Umbilical cord (tissue), 2 donors: ENCODE data around the gene ITGB1. TPM values are rescaled to one million over a fixed set of nuclear protein-coding genes. Genes with fewer than 3 reads are reported as not detected.
"Not testable (repeated sequence)": the region's sequence is repeated elsewhere in the genome, so short reads cannot be mapped to it uniquely, and the experiment has no call there.

Experiments used
- DNase-seq: peaks from one replicate; pipeline ENCODE4 v3.0.0-alpha.2; 2015; ENCODE audit warnings: low spot score
- total RNA-seq: library from RNA; depleted of rRNA; stranded (reverse); fragments of >200 nt; gene quantifications from one replicate; pipeline ENCODE4 v1.2.3, GENCODE V29; 2014; ENCODE audit warnings: low replicate concordance; ENCODE audit not compliant: insufficient read depth

The ITGB1 gene
- total RNA-seq, 1 donor from 2014 or later: 1,341 TPM

DNA sequence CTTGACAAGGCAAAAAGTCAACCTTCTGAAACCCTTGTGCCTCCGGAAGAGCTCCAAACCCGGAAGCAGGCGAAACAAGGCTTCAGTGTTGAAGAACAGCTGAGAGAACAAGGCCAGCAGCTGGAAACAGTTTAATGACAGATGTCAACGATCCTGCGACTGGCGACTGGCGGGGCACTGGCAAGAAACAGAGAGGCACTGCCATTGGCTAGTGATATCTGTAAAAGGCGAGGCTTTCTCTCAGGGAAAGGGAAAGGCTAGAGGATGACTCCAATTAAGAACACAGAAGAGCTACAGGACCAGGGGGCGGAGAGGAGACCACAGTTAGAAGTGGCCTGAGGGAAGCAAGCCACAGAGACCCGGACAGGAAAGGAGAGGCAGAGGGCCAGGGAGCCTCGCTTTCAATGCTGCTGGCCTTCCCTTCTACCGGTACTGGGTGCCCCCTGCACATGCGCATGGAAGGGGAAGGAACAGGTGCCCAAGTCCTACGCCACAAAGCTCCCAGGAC, 19.4 kb downstream of the ITGB1 start:
- peak; percentile 44 for DNase-seq

DNA sequence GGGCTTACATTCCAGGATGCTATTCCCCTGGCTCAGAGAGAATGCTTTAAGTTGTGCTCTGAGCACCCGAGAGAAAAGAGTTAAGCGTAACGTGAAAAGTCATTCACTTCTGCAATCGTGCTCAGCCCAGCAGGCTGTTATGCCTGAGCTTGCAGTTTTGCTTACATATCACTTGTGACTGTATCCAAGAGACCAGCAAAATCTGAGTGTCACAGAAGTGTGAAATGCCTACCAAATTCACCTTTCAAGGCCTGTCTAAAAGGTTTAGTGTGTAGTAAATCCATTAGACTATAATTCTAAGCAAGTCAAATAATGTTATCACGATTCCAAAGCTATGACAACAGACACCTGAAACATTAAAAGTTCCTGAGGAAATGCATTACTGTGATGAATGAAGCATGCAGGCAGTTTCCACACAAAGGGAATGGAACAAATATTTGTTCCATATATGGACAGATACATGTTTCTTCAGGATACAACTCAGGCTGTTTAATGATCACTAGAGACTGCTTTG, 20.1 kb downstream of the ITGB1 start:
- peak; percentile 68 for DNase-seq

GRCh38 chr10:32932225-32932729, 25.8 kb downstream of the ITGB1 start:
- DNase-seq: no peak

DNA sequence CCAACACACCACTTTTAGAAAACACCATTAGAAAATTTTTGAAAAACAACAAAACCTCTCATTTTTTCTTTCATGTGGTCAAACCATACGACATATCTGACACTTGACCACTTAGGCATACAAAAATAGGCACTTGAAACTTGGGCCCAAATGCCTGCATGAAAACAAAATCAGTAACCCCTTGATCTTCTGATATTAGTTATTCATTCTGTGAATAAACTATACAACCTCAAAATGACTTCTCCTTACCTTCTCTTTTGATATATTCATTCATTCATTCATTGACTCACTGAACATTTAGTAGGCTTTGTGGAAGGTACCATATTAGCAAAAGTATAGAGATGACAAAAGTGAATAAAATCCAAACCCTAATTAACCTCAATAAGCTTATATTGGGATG, 26.4 kb downstream of the ITGB1 start:
- DNase-seq: no peak

GRCh38 chr10:32930036-32930435, 28.0 kb downstream of the ITGB1 start:
- no peak for DNase-seq

DNA sequence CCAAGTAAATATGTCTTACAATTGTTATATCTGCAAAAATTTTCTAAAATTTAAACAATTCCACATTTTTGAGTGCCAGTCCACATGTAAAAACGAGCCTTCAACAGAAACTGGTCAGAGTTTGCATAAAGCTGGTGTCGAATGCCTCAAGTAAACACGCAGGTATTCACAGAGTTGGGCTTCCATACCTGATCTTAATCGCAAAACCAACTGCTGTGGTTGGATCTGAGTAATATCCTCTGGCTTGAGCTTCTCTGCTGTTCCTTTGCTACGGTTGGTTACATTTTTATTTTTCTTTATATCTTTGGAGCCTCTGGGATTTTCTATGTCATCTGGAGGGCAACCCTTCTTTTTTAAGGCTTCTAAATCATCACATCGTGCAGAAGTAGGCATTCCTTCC, 28.4 kb downstream of the ITGB1 start:
- no peak for DNase-seq

GRCh38 chr10:32927750-32928149, 30.3 kb downstream of the ITGB1 start:
- no peak for DNase-seq

GRCh38 chr10:32923849-32924248, 34.2 kb downstream of the ITGB1 start:
- DNase-seq: no peak

- DNase-seq: no peak
Measured at GRCh38 chr10:32923134-32923533, 34.9 kb downstream of the ITGB1 start.

GRCh38 chr10:32922170-32922569, 35.9 kb downstream of the ITGB1 start:
- DNase-seq: no peak

DNA sequence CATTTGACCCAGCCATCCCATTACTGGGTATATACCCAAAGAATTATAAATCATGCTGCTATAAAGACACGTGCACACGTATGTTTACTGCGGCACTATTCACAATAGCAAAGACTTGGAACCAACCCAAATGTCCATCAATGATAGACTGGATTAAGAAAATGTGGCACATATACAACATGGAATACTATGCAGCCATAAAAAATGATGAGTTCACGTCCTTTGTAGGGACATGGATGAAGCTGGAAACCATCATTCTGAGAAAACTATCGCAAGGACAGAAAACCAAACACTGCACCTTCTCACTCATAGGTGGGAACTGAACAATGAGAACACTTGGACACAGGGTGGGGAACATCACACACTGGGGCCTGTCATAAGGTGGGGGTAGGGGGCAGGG, 40.2 kb downstream of the ITGB1 start:
- not testable (repeated sequence) for DNase-seq

DNA sequence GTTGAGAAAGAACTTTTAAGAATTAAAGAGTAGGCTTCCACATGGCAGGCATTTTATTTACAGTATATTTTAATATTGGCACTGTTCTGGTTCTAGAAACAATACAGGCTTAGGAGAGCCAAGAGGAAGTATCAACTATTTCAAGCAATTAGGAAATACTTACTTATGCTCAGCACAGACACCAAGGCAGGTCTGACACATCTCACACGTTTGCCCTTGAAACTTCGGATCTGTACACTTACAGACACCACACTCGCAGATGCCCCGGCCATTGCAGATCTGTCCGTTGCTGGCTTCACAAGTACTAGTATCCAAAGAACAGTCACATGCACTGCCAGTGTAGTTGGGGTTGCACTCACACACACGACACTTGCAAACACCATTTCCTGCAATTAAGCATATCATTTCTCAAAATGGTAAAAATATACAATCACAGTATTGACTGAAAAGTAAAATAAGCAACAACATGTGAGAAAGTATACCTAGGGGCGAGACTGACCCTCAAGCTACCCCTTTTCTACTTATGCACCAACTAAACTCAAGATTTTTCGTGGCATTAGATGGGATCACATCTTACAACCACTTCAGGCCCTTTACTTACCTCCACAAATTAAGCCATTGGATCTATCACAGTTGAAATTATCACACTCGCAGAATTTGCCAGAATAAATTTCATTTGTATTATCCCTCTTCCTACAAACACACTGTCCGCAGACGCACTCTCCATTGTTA, 46.6 kb downstream of the ITGB1 start:
- DNase-seq: no peak

GRCh38 chr10:32909970-32910369, 48.1 kb downstream of the ITGB1 start:
- DNase-seq: not testable (repeated sequence)

DNA sequence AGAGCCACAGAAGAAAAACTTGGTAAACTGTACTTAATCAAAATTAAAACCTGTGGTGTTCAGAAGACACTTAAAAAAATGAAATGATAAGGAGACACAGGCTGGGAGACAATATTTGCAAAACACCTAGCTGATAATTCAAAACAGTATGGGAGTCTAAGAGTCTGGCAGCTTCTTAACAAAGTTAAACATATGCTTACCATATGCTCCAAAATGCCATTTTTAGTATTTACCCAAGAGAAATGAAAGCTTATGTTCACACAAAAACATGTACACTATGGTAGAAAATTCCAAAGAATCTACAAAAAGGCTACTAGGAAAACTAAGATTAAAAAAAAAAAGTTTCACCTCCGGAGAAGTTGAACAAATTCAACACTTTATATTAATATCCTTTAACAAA, 48.6 kb downstream of the ITGB1 start:
- no peak for DNase-seq

GRCh38 chr10:32906595-32906994, 51.4 kb downstream of the ITGB1 start:
- no peak for DNase-seq

DNA sequence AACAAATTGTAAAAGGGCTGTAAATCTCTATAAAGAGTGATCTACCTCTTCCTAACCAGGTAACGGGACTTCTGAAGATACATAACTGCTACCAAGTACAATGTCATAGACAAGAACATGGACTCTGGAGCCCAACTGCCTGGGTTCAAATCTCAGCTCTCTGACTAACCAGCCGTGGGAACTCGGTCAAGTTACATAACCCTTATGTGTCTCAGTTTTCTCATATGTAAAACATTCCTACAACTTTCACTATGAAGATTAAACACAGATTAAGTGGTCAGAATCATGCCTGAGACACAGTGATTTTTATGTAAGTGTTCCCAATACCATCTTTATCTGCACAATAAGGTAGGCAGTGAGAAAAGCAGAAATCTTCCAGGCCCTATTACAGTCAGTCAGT, 52.6 kb downstream of the ITGB1 start:
- no peak for DNase-seq

GRCh38 chr10:32901815-32902214, 56.2 kb downstream of the ITGB1 start:
- DNase-seq: no peak

DNA sequence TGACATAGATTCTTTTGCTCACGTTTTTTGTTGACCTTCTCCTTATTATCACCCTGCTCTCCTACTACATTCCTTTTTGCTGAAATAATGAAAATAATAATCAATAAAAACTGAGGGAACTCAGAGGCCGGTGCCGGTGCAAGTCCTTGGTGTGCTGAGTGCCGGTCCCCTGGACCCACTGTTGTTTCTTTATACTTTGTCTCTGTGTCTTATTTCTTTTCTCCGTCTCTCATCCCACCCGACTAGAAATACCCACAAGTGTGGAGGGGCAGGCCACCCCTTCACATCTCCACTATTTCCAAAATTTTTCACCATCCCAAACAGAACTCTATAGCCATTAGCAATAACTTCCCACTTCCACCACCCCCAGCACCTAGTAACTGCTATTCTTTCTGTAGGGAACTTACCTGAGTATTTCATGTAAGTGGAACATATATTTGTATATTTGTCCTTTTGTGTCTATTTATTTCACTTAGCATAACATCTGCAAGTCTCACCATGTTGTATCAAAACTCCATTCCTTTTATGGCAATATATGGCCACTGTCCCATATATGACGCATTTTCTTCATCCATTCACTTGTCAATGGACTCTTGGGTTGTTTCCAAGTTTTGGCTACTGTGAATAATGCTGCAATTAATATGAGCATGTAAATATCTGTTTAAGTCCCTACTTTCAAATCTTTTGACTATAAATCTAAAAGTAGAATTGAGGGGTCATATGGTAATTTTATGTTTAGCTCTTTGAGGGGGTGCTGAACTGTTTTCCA, 62.6 kb downstream of the ITGB1 start:
- DNase-seq: not testable (repeated sequence)

DNA sequence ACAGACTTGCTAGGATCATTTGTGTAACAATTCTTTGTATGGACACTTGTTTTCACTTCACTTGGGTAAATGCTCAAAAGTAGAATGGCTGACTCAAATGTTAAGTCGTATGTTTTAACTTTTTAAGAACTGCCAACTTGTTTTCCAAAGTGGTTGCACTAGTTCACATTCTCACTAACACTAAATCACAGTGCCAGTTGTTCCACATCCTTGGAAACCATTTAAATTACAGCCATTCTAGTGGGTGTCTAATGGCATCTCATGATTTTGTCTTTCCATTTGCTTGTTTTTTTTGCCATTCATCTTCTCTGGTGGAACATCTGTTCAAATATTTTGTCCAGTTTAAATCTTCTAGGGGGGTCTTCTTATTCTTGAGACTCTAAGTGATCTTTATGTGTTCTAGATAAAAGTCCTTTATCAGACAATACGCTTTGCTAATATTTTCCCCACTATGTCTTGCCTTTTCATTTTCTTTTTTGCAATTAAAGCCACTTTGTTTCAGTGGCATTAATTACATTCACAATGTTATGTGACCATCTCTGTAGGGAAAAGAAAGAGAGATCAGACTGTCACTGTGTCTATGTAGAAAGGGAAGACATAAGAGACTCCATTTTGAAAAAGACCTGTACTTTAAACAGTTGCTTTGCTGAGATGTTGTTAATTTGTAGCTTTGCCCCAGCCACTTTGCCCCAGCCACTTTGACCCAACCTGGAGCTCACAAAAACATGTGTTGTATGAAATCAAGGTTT, 63.9 kb downstream of the ITGB1 start:
- DNase-seq: no peak

- DNase-seq: no peak
Measured at GRCh38 chr10:32893434-32893833, 64.6 kb downstream of the ITGB1 start.

DNA sequence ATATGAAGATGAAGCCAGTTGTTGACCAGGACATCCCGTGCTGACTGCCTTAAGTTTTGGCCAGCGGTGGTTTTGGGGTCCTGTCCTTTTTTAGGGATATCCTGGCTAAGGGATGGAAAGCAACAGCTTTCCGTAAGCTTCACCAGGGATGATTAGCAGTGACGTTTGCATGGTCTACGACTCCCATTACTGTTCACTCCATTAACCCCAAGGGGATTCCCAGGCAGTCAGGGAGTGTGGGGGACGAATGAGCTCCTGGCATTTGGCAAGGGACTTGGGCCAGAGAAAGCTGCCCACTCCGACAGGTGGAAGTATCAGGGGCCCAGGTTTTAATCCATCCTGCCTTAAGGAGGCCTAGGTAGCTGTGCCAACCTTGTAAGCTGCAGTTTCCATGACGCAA, 66.8 kb downstream of the ITGB1 start:
- DNase-seq: no peak

DNA sequence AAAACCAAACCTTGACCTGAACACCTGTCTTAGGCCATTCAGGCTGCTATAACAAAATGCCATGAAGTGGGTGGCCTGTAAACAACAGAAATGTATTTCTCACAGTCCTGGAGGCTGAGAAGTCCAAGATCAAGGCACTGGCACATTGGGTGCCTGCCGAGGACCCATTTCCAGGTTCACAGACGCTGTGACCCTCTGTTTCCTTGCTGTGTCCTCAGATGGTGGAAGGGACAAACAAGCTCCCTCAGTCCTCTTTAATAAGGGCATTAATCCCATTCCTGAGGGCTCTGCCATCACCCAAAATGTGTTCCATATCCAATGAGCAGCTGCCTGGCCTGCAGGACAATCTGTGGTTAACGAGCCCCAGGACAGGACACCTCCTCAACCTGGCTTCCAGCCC, 67.6 kb downstream of the ITGB1 start:
- no peak for DNase-seq
